ENCODE measurements around the gene JAM3.

DNA sequence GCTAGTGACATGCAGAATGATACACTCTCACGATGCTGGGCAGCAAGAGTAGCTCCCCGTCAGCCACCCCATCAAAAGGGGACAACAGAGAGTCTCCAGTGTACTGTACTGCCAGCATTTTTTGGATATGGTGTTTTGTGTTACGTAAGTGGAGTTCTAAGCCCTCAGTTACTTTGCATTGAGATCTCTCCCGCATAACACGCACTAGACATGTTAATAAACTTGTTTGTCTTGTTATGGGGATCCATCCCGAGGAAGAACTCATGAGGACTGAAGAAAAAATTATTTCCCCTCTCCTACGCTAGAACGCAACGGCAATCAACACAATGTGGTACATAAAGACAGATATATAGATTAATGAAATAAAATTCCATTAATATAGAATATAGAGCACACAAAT, 130.7 kb downstream of the JAM3 start:
- no peak for TF ChIP-seq FOXK2 (IDR thresholded peaks at IDR 0.05)
- TF ChIP-seq HDGF (IDR thresholded peaks at IDR 0.05; ENCODE audit: borderline replicate concordance) = no peak
- TF ChIP-seq CTBP1 (IDR thresholded peaks at IDR 0.05; ENCODE audit: borderline replicate concordance) = no peak
- TF ChIP-seq SP1 (IDR thresholded peaks at IDR 0.05) = no peak
- no peak for TF ChIP-seq ARNT (IDR thresholded peaks at IDR 0.05)
- TF ChIP-seq FOXA1 (IDR thresholded peaks at IDR 0.05) = no peak
- TF ChIP-seq L3MBTL2 (conservative IDR thresholded peaks at IDR 0.05) = no peak
- TF ChIP-seq, protein P1, sequence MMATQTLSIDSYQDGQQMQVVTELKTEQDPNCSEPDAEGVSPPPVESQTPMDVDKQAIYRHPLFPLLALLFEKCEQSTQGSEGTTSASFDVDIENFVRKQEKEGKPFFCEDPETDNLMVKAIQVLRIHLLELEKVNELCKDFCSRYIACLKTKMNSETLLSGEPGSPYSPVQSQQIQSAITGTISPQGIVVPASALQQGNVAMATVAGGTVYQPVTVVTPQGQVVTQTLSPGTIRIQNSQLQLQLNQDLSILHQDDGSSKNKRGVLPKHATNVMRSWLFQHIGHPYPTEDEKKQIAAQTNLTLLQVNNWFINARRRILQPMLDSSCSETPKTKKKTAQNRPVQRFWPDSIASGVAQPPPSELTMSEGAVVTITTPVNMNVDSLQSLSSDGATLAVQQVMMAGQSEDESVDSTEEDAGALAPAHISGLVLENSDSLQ (IDR thresholded peaks at IDR 0.05) = no peak
- TF ChIP-seq FOXM1 (IDR thresholded peaks at IDR 0.05; ENCODE audit: borderline replicate concordance) = no peak
